Ishikawa (cell line): ENCODE results near the gene BCO2.

Source experiments
- CEBPB ChIP-seq: IDR thresholded peaks from 2 replicates; pipeline ENCODE4 v1.6.1; 2012
- CREB1 ChIP-seq: IDR thresholded peaks from 2 replicates; pipeline ENCODE4 v1.6.1; 2012; ENCODE audit warnings: low read depth
- MAX ChIP-seq: IDR thresholded peaks from 2 replicates; pipeline ENCODE4 v1.6.1; 2012
- RAD21 ChIP-seq: IDR thresholded peaks from 2 replicates; pipeline ENCODE4 v1.6.1; 2012; ENCODE audit warnings: low read depth
- REST ChIP-seq: IDR thresholded peaks from 2 replicates; pipeline ENCODE4 v1.6.1; 2012; ENCODE audit warnings: low read depth, mild to moderate bottlenecking
- TAF1 ChIP-seq: IDR thresholded peaks from 2 replicates; pipeline ENCODE4 v1.6.1; 2012; ENCODE audit warnings: low read depth, mild to moderate bottlenecking
- TCF12 ChIP-seq: IDR thresholded peaks from 2 replicates; pipeline ENCODE4 v1.6.1; 2012; ENCODE audit warnings: low read depth
- TEAD4 ChIP-seq: IDR thresholded peaks from 2 replicates; pipeline ENCODE4 v1.6.1; 2012

GRCh38 chr11:112212710-112213109 lies 37.4 kb downstream of the BCO2 start:
- no peak for TF ChIP-seq CEBPB
- no peak for TF ChIP-seq TEAD4
- TF ChIP-seq MAX: no peak
- no peak for TF ChIP-seq TAF1
- no peak for TF ChIP-seq REST
- TF ChIP-seq TCF12: no peak
- TF ChIP-seq CREB1: no peak
- no peak for TF ChIP-seq RAD21
